OCI-LY3 (cell line): ENCODE results near the gene KCNS1.

Source experiments
- H2AFZ ChIP-seq: fragments of 200-600, 300-600 bp; shearing (Covaris generic); 2 replicates; pipeline ENCODE4 v1.6.0; 2014; ENCODE audit warnings: antibody characterized with exemption, low read depth, low read length
- H3K27ac ChIP-seq: fragments of 200-600, 300-600 bp; sonication (generic); 2 replicates; pipeline ENCODE4 v1.5.1; 2014; ENCODE audit warnings: mild to moderate bottlenecking, low read length, moderate library complexity, mixed read lengths
- H3K27me3 ChIP-seq: fragments of 200-600, 300-600 bp; sonication (generic); 2 replicates; pipeline ENCODE4 v1.6.1; 2014; ENCODE audit warnings: low read depth, low read length, mixed read lengths
- H3K36me3 ChIP-seq: fragments of 200-600, 300-600 bp; sonication (generic); replicated peaks from 2 replicates; pipeline ENCODE3; 2014; ENCODE audit warnings: low read depth, low read length, mixed read lengths
- H3K4me1 ChIP-seq: fragments of 300-600, 200-600 bp; sonication (generic); 2 replicates; pipeline ENCODE4 v1.6.1; 2014; ENCODE audit warnings: low read length, mixed read lengths
- H3K4me2 ChIP-seq: fragments of 200-600, 300-600 bp; sonication (generic); 2 replicates; pipeline ENCODE4 v1.6.1; 2014; ENCODE audit warnings: low read length, mixed read lengths
- H3K4me3 ChIP-seq: fragments of 300-600, 200-600 bp; sonication (generic); 2 replicates; pipeline ENCODE4 v1.5.1; 2014; ENCODE audit warnings: antibody characterized with exemption, mild to moderate bottlenecking, low read length, moderate library complexity
- H3K79me2 ChIP-seq: fragments of 300-600, 200-600 bp; shearing (Covaris generic); 2 replicates; pipeline ENCODE4 v1.6.1; 2014; ENCODE audit warnings: mild to moderate bottlenecking, low read length, mixed read lengths
- H3K9ac ChIP-seq: fragments of 300-600, 200-600 bp; shearing (Covaris generic); 2 replicates; pipeline ENCODE4 v1.6.0; 2014; ENCODE audit warnings: mild to moderate bottlenecking, low read length, moderate library complexity
- H3K9me3 ChIP-seq: fragments of 200-600, 300-600 bp; shearing (Covaris generic); 2 replicates; pipeline ENCODE4 v1.6.1; 2014; ENCODE audit warnings: low read length, mixed read lengths; ENCODE audit not compliant: insufficient read depth
- H4K20me1 ChIP-seq: fragments of 200-600, 300-600 bp; sonication (generic); 2 replicates; pipeline ENCODE4 v1.6.1; 2016; ENCODE audit warnings: low read length, mixed read lengths; ENCODE audit not compliant: insufficient read depth
- CTCF ChIP-seq: fragments of 200-600, 300-600 bp; sonication (generic); IDR thresholded peaks from 2 replicates; pipeline ENCODE4 v1.5.1; 2014; ENCODE audit warnings: antibody characterized with exemption, low read length, low read depth
- EZH2phosphoT487 ChIP-seq: fragments of 200-600 bp; shearing (Covaris generic); IDR thresholded peaks from 2 replicates; pipeline ENCODE4 v1.6.1; 2018; ENCODE audit warnings: antibody characterized with exemption, mixed run types, low read depth

KCNS1 gene

DNA sequence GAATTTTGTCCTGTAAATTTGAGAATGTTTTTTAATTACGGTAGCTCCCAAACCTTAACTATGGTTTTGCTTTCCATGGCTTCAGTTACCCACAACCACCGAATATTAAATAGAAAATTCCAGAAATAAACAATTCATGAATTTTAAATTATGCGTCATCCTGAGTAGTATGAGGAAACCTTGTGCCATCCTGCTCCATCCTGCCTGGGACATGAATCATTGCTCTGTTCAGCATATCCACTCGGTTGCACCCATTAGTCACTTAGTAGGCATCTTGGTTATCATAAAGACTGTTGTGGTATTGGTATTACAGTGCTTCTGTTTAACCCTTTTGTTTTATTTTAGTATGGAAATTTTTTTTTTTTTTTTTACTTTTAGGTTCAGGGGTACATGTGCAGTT, 39.7 kb downstream of the KCNS1 start:
- Histone ChIP-seq H3K9me3 (no peaks in the 10 kb centered on the region), H2AFZ (no peak overlapping the region), H3K9ac (no peak overlapping the region), H3K4me3 (no peak overlapping the region), H3K36me3 (peaks cover 77% of the 10 kb centered on the region), H3K79me2 (peaks cover 99% of the 10 kb centered on the region), H4K20me1 (peaks cover 87% of the 10 kb centered on the region), H3K27ac (no peak overlapping the region), H3K4me1 (peaks cover 34% of the 10 kb centered on the region), H3K27me3 (no peaks in the 10 kb centered on the region), H3K4me2 (no peak overlapping the region)
- TF ChIP-seq EZH2phosphoT487: no peak
- TF ChIP-seq CTCF: no peak

DNA sequence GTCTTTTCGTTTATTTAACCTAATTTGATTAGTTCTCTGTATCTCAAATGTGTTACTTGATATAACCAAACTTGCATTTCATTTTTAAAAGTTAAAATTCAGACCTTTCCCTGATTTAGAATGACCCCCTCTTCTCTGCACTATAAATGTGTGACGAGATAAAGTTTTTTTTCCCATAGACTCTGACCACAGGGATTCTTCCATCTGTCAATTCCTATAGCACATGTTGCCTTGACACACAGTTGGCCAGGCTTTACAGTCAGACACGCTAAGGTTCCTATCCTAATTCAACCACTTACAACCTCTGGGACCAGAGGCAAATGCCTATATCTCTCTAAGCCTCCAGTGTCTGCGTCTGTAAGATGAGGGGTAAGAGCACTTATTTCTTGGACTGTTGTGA, 40.6 kb downstream of the KCNS1 start:
- Histone ChIP-seq H3K4me1 (peaks cover 36% of the 10 kb centered on the region), H3K4me3 (no peak overlapping the region), H4K20me1 (peaks cover 84% of the 10 kb centered on the region), H3K36me3 (peaks cover 79% of the 10 kb centered on the region), H3K4me2 (no peak overlapping the region), H3K27ac (no peak overlapping the region), H2AFZ (no peak overlapping the region), H3K79me2 (peaks cover 99% of the 10 kb centered on the region), H3K9ac (no peak overlapping the region), H3K27me3 (no peaks in the 10 kb centered on the region), H3K9me3 (no peaks in the 10 kb centered on the region)
- no peak for TF ChIP-seq CTCF
- no peak for TF ChIP-seq EZH2phosphoT487

DNA sequence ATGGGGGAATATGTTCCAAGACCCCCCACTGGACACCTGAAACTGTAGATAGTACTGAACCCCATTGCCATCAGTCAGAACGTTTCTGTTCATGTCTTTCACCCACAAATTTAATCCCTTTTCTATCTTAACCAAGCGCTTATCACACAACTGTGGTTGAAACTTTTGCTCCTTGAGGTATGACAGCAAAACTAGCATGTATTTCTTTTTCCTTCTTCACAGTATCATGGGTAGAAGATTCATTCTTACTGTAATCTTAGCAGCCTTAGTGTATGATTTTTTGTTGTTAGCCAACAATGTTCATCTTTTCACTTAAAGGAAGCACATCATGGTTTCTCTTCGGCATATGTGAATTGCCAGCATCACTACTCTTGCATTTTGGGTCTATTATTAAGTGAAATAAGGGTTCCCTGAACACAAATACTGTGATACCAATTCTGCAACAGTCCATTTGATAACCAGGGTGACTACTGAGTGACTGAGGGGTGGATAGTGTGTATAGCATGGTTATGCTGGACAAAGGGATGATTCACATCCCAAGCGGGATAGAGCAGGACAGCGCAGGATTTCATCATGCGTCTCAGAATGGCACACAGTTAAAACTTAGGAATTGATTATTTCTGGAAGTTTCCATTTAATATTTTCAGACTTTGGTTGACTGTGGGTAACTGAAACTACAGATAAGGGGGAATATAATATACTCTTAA, 41.8 kb downstream of the KCNS1 start:
- peaks cover 99% of the 10 kb centered on the region for H3K79me2 ChIP-seq
- H3K27ac ChIP-seq: peak overlapping the region; percentile 63
- peaks cover 40% of the 10 kb centered on the region for H3K4me1 ChIP-seq

More for the DNA sequence above, 41.8 kb downstream of the KCNS1 start:
- Histone ChIP-seq H3K4me2 (peak overlapping the region; percentile 38; the same call in 1 of the 2 replicates), H3K9ac (peak overlapping the region; percentile 2; the same call in 1 of the 2 replicates), H2AFZ (no peak overlapping the region), H3K9me3 (no peaks in the 10 kb centered on the region), H3K36me3 (peaks cover 76% of the 10 kb centered on the region), H3K27me3 (no peaks in the 10 kb centered on the region), H4K20me1 (peaks cover 82% of the 10 kb centered on the region), H3K4me3 (no peak overlapping the region)
- no peak for TF ChIP-seq CTCF
- TF ChIP-seq EZH2phosphoT487: no peak
